Bronchial epithelial cell (primary cell): ENCODE data around the gene P2RY12. TPM values are rescaled to one million over a fixed set of nuclear protein-coding genes. Genes with fewer than 3 reads are reported as not detected.

Experiments
- DNase-seq: peaks from one replicate; pipeline ENCODE4 v3.0.0-alpha.2; 2010; ENCODE audit warnings: low read depth
- FAIRE-seq: peaks from 2 replicates; lab custom pipeline; 2011; peaks lifted over from hg19 to GRCh38; lab: Jason Lieb, UNC
- H3K27me3 ChIP-seq: 2 replicates; pipeline ENCODE4 v1.5.1; 2011; ENCODE audit warnings: low read length; ENCODE audit not compliant: control insufficient read depth, insufficient read depth
- H3K36me3 ChIP-seq: 2 replicates; pipeline ENCODE4 v1.5.1; 2011; ENCODE audit warnings: low read length; ENCODE audit not compliant: control insufficient read depth, insufficient read depth
- H3K4me3 ChIP-seq: 2 replicates; pipeline ENCODE4 v1.5.1; 2011; ENCODE audit warnings: mild to moderate bottlenecking, low read depth, low read length, control low read depth
- CTCF ChIP-seq: IDR thresholded peaks from 2 replicates; pipeline ENCODE4 v1.5.1; 2011; ENCODE audit warnings: mild to moderate bottlenecking, moderate library complexity, low read length, control low read depth, inconsistent platforms; ENCODE audit not compliant: insufficient read depth, severe bottlenecking
- total RNA-seq: library from RNA; depleted of rRNA; stranded (reverse); fragments of >200 nt; gene quantifications from 2 replicates; pipeline ENCODE4 v1.2.1, GENCODE V29; 2014

Gene P2RY12
- total RNA-seq, 1 donor from 2014 or later = not detected

GRCh38 chr3:151367448-151367847, 17.1 kb downstream of the P2RY12 start:
- Histone ChIP-seq H3K4me3 (no peak overlapping the region), H3K27me3 (no peaks in the 10 kb centered on the region), H3K36me3 (no peaks in the 10 kb centered on the region)
- FAIRE-seq (no peak), DNase-seq (no peak)
- TF ChIP-seq CTCF = no peak

- no peaks in the 10 kb centered on the region for H3K36me3 ChIP-seq
- DNase-seq = no peak
- no peaks in the 10 kb centered on the region for H3K27me3 ChIP-seq
- FAIRE-seq = no peak
- no peak overlapping the region for H3K4me3 ChIP-seq
- TF ChIP-seq CTCF = no peak
Observed at GRCh38 chr3:151366993-151367392, 17.6 kb downstream of the P2RY12 start.

GRCh38 chr3:151362751-151363174, 21.8 kb downstream of the P2RY12 start:
- Histone ChIP-seq H3K36me3 (no peaks in the 10 kb centered on the region), H3K27me3 (no peaks in the 10 kb centered on the region), H3K4me3 (no peak overlapping the region)
- no peak for TF ChIP-seq CTCF
- FAIRE-seq (no peak), DNase-seq (no peak)

- no peaks in the 10 kb centered on the region for H3K36me3 ChIP-seq
- H3K4me3 ChIP-seq = no peak overlapping the region
- no peaks in the 10 kb centered on the region for H3K27me3 ChIP-seq
- DNase-seq (no peak), FAIRE-seq (no peak)
- no peak for TF ChIP-seq CTCF
Observed at GRCh38 chr3:151357463-151357850, 27.1 kb downstream of the P2RY12 start.

- H3K36me3 ChIP-seq = no peaks in the 10 kb centered on the region
- peak; percentile 17 for DNase-seq
- no peak for TF ChIP-seq CTCF
- no peak for FAIRE-seq
- H3K4me3 ChIP-seq = no peak overlapping the region
- H3K27me3 ChIP-seq = no peaks in the 10 kb centered on the region
Observed at GRCh38 chr3:151356794-151357462, 27.6 kb downstream of the P2RY12 start.

- no peak for TF ChIP-seq CTCF
- DNase-seq (no peak), FAIRE-seq (no peak)
- Histone ChIP-seq H3K36me3 (no peaks in the 10 kb centered on the region), H3K4me3 (no peak overlapping the region), H3K27me3 (no peaks in the 10 kb centered on the region)
Observed at GRCh38 chr3:151351648-151352047, 32.9 kb downstream of the P2RY12 start.
